Measurements from ENCODE around the gene TBL1XR1.

- no peak for TF ChIP-seq CTCF (conservative IDR thresholded peaks at IDR 0.05; ENCODE audit: low read depth, low read length)
- TF ChIP-seq EZH2 (IDR thresholded peaks at IDR 0.05; ENCODE audit: borderline replicate concordance, low read depth, low read length, poor library complexity, severe bottlenecking), result no peak
Observed at GRCh38 chr3:177196008-177196455, 1.2 kb downstream of the TBL1XR1 start.
